Caco-2 (cell line): ENCODE measurements around the gene PLPPR1. TPM values are rescaled to one million over a fixed set of nuclear protein-coding genes. Genes with fewer than 3 reads are reported as not detected.

ENCODE experiments used
- BruUV-seq: library from RNA; stranded (reverse); fragments of 400-500 nt; replicated peaks from 2 replicates; lab custom pipeline; 2021; lab: Mats Ljungman, UMichigan
- CTCF ChIA-PET: fragments of 300-600 bp; sonication (Branson Sonifier 250); formaldehyde crosslinking; loops from one replicate; lab custom pipeline; 2022; ENCODE audit warnings: antibody characterized with exemption; lab: Charles Lee
- POLR2A ChIA-PET: fragments of 300-600 bp; sonication (Branson Sonifier 250); formaldehyde crosslinking; loops from one replicate; lab custom pipeline; 2022; ENCODE audit warnings: antibody characterized with exemption; lab: Charles Lee
- DNase-seq, 2 experiments: peaks; one replicate each; pipeline versions ENCODE4 v3.0.0 to v3.0.0-alpha.2; 2020 to 2022
- H3K27me3 ChIP-seq: replicated peaks from 2 replicates; pipeline ENCODE4 v1.6.0; 2011; ENCODE audit warnings: low read length; ENCODE audit not compliant: control insufficient read depth, insufficient read depth
- H3K36me3 ChIP-seq: 2 replicates; pipeline ENCODE4 v1.5.1; 2011; ENCODE audit warnings: low read length; ENCODE audit not compliant: control insufficient read depth, insufficient read depth
- H3K4me1 ChIP-seq: fragments of 250-450 bp; sonication (Bioruptor Pico); 2 replicates; pipeline ENCODE4 v1.5.1; 2020; ENCODE audit warnings: mild to moderate bottlenecking
- H3K4me3 ChIP-seq: 2 replicates; pipeline ENCODE4 v1.5.1; 2011; ENCODE audit warnings: low read depth, mild to moderate bottlenecking, control low read depth, low read length
- H3K9me3 ChIP-seq: fragments of 250-450 bp; sonication (Bioruptor Pico); 2 replicates; pipeline ENCODE4 v1.5.1; 2020; ENCODE audit warnings: mild to moderate bottlenecking, moderate library complexity
- H3K27ac Mint-ChIP-seq: one replicate; pipeline ENCODE4 v1.8.0; 2022; ENCODE audit warnings: mixed read lengths; ENCODE audit not compliant: unreplicated experiment
- H3K27me3 Mint-ChIP-seq: one replicate; pipeline ENCODE4 v1.8.0; 2022; ENCODE audit warnings: mixed read lengths; ENCODE audit not compliant: insufficient read depth, unreplicated experiment
- H3K36me3 Mint-ChIP-seq: one replicate; pipeline ENCODE4 v1.8.0; 2022; ENCODE audit warnings: mild to moderate bottlenecking, mixed read lengths; ENCODE audit not compliant: insufficient read depth, unreplicated experiment
- H3K4me1 Mint-ChIP-seq: one replicate; pipeline ENCODE4 v1.8.0; 2022; ENCODE audit warnings: low read depth, mixed read lengths; ENCODE audit not compliant: unreplicated experiment
- H3K4me3 Mint-ChIP-seq: one replicate; pipeline ENCODE4 v1.8.0; 2022; ENCODE audit warnings: mild to moderate bottlenecking, moderate library complexity, mixed read lengths; ENCODE audit not compliant: unreplicated experiment
- H3K9me3 Mint-ChIP-seq: one replicate; pipeline ENCODE4 v1.8.0; 2022; ENCODE audit warnings: mixed read lengths; ENCODE audit not compliant: unreplicated experiment
- intact Hi-C: fragments of 100-400 bp; cut with micrococcal nuclease; formaldehyde crosslinking; loops from one replicate; pipeline ENCODE4 v1.10.0; 2022; ENCODE audit not compliant: unreplicated experiment
- total RNA-seq: library from RNA; stranded (reverse); gene quantifications from 2 replicates; pipeline ENCODE4 v1.2.3, GENCODE V29; 2022
- TF ChIP-seq, protein P1 (sequence below), 2 experiments: fragments of 200-600 bp in 1 of 2; IDR thresholded peaks; 1 replicate in 1 of 2; 2 replicates in 1 of 2; pipeline versions ENCODE4 v1.5.1 to v1.8.0; 2011 to 2022; ENCODE audit warnings: antibody characterized with exemption in 1 of 2, control low read depth in 1 of 2, inconsistent platforms in 1 of 2, low read depth in 1 of 2, low read length in 1 of 2, mild to moderate bottlenecking in 1 of 2, moderate library complexity in 1 of 2; ENCODE audit not compliant: insufficient read depth in 1 of 2, severe bottlenecking in 1 of 2, unreplicated experiment in 1 of 2

The PLPPR1 gene
- total RNA-seq, 1 experiment from 2014 or later = not detected

DNA sequence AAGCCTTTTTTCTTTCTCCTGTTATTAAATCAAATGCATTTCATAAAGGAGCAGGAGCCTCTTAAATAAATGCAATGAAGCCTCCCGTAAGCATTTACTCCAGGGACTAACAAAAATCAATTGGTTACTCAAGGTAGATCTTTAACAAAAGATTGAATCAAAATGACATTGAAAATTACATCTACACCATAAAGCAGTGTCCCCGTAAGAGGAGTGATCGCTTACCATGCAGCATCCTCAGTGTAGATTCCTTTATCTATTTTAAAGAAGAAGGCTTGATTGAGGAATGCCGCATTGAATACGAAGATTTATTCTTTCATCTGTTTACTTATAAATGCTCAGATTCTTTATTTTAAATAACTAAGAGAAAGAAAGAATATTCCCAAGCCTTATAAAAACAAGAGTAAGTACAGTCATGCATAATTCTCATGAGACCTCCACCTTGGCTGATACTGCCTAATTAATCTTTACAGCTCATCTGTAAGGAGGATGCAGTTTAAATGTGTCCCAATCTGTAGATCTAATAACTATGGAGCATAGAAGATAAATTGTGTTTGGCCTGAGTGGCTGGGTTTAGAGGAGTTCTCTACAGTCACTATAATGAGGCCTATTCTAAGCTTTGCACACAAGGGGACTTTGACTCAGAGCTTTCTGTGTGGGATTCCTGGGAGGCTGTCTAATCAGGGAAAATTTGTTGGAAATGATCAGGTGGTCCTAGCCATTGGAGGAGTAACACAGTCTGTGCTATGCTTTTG lies 55.1 kb downstream of the PLPPR1 start:
- intact Hi-C loops = no loop called here
- Histone ChIP-seq H3K36me3 (no peaks in the 10 kb centered on the region), H3K4me3 (no peak overlapping the region), H3K27me3 (no peaks in the 10 kb centered on the region), H3K9me3 (no peaks in the 10 kb centered on the region), H3K4me1 (no peaks in the 10 kb centered on the region)
- BruUV-seq = no TSS peak
- Mint-ChIP-seq H3K9me3 (no peaks in the 10 kb centered on the region), H3K27ac (no peak overlapping the region), H3K36me3 (no peaks in the 10 kb centered on the region), H3K4me1 (no peaks in the 10 kb centered on the region), H3K4me3 (no peak overlapping the region), H3K27me3 (peaks cover 10% of the 10 kb centered on the region)
- CTCF ChIA-PET = no interaction called here
- TF ChIP-seq, protein P1, sequence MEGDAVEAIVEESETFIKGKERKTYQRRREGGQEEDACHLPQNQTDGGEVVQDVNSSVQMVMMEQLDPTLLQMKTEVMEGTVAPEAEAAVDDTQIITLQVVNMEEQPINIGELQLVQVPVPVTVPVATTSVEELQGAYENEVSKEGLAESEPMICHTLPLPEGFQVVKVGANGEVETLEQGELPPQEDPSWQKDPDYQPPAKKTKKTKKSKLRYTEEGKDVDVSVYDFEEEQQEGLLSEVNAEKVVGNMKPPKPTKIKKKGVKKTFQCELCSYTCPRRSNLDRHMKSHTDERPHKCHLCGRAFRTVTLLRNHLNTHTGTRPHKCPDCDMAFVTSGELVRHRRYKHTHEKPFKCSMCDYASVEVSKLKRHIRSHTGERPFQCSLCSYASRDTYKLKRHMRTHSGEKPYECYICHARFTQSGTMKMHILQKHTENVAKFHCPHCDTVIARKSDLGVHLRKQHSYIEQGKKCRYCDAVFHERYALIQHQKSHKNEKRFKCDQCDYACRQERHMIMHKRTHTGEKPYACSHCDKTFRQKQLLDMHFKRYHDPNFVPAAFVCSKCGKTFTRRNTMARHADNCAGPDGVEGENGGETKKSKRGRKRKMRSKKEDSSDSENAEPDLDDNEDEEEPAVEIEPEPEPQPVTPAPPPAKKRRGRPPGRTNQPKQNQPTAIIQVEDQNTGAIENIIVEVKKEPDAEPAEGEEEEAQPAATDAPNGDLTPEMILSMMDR (IDR thresholded peaks at IDR 0.05; ENCODE audit: insufficient read depth in 1 of 2, low read depth in 1 of 2, low read length in 1 of 2, severe bottlenecking in 1 of 2, unreplicated experiment in 1 of 2) = no peak
- POLR2A ChIA-PET = no interaction called here
- DNase-seq = no peak

DNA sequence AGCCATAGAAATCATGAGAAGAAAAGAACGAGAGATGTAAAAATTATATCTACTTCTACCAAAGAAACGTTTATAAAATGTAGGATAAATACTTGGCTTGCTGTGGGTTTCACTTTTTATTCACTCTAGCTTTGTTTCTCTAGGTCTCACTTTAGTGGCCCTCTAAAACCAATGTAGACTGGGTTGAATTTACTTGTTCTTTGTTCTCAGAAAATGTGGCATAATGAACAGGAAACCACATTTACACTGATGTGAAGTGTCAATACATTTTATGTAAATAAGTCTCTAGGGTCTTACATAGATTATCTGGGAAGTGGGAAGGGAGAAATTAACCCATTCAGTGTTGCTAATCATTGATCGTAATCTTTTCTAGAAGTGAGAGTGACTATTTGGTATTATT lies 58.9 kb downstream of the PLPPR1 start:
- H3K9me3 ChIP-seq = no peaks in the 10 kb centered on the region
- no TSS peak for BruUV-seq
- ChIA-PET CTCF (no interaction called here), POLR2A (no interaction called here)
- no peaks in the 10 kb centered on the region for H3K36me3 ChIP-seq
- Mint-ChIP-seq H3K4me3 (no peak overlapping the region), H3K27ac (no peak overlapping the region), H3K9me3 (no peaks in the 10 kb centered on the region), H3K27me3 (peaks cover 11% of the 10 kb centered on the region), H3K4me1 (no peaks in the 10 kb centered on the region), H3K36me3 (no peaks in the 10 kb centered on the region)
- no peaks in the 10 kb centered on the region for H3K4me1 ChIP-seq
- no peaks in the 10 kb centered on the region for H3K27me3 ChIP-seq
- TF ChIP-seq, protein P1 (IDR thresholded peaks at IDR 0.05; ENCODE audit: insufficient read depth in 1 of 2, low read depth in 1 of 2, low read length in 1 of 2, severe bottlenecking in 1 of 2, unreplicated experiment in 1 of 2) = no peak
- intact Hi-C loops = no loop called here
- no peak overlapping the region for H3K4me3 ChIP-seq
- no peak for DNase-seq

DNA sequence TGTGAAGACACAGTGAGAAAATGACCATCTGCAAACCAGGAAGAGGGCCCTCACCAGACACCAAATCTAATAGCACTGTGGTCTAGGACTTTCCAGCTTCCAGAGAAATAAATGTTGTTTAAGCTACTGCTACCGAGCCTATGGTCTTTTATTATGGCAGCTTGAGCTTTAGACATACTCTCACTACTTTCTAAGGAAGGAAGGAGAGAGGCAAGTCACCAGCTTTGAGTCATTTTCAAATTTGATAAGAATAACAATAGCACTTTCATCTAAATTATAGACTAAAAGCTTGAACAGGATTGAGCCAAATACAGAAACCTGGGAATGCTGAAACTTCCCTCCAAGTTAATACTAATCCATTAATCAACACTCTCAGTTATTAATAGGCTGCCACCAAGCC lies 64.4 kb downstream of the PLPPR1 start:
- H3K4me3 ChIP-seq = no peak overlapping the region
- no peak for DNase-seq
- Mint-ChIP-seq H3K36me3 (no peaks in the 10 kb centered on the region), H3K9me3 (no peaks in the 10 kb centered on the region), H3K4me1 (no peaks in the 10 kb centered on the region), H3K27me3 (peaks cover 14% of the 10 kb centered on the region), H3K4me3 (no peak overlapping the region), H3K27ac (no peak overlapping the region)
- no peaks in the 10 kb centered on the region for H3K27me3 ChIP-seq
- no TSS peak for BruUV-seq
- CTCF ChIA-PET = no interaction called here
- POLR2A ChIA-PET = no interaction called here
- TF ChIP-seq, protein P1 (IDR thresholded peaks at IDR 0.05; ENCODE audit: insufficient read depth in 1 of 2, low read depth in 1 of 2, low read length in 1 of 2, severe bottlenecking in 1 of 2, unreplicated experiment in 1 of 2) = no peak
- H3K4me1 ChIP-seq = no peaks in the 10 kb centered on the region
- intact Hi-C loops = no loop called here
- no peaks in the 10 kb centered on the region for H3K36me3 ChIP-seq
- H3K9me3 ChIP-seq = no peaks in the 10 kb centered on the region
